ENCODE data around the gene CDH23.

DNA sequence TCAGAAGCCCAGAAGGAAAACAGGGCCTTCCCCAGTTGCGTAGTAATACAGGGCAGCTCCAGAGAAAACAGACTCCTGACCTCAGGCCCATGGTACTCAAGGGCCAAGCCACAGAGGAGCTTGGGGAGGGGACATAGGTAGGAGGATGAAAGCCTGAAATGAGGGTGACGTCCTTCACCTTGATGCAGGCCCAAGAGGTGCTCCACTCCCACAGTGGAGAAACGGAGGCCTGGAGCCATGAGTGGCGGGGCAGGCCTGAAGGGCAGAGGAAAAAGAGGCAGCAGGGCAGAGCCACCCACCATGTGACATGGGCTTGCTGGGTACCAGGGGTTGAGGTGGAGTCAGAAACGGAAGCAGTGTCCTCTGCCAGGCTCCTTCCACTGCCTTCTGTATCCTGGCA, 239.9 kb downstream of the CDH23 start:
- TF ChIP-seq, protein P1, sequence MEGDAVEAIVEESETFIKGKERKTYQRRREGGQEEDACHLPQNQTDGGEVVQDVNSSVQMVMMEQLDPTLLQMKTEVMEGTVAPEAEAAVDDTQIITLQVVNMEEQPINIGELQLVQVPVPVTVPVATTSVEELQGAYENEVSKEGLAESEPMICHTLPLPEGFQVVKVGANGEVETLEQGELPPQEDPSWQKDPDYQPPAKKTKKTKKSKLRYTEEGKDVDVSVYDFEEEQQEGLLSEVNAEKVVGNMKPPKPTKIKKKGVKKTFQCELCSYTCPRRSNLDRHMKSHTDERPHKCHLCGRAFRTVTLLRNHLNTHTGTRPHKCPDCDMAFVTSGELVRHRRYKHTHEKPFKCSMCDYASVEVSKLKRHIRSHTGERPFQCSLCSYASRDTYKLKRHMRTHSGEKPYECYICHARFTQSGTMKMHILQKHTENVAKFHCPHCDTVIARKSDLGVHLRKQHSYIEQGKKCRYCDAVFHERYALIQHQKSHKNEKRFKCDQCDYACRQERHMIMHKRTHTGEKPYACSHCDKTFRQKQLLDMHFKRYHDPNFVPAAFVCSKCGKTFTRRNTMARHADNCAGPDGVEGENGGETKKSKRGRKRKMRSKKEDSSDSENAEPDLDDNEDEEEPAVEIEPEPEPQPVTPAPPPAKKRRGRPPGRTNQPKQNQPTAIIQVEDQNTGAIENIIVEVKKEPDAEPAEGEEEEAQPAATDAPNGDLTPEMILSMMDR (IDR thresholded peaks at IDR 0.05), result no peak
- no peak for TF ChIP-seq POLR2A (IDR thresholded peaks at IDR 0.05)

Measured in vagina (tissue), 2 donors.